Measurements from ENCODE around the gene CCDC124.

The CCDC124 gene

DNA sequence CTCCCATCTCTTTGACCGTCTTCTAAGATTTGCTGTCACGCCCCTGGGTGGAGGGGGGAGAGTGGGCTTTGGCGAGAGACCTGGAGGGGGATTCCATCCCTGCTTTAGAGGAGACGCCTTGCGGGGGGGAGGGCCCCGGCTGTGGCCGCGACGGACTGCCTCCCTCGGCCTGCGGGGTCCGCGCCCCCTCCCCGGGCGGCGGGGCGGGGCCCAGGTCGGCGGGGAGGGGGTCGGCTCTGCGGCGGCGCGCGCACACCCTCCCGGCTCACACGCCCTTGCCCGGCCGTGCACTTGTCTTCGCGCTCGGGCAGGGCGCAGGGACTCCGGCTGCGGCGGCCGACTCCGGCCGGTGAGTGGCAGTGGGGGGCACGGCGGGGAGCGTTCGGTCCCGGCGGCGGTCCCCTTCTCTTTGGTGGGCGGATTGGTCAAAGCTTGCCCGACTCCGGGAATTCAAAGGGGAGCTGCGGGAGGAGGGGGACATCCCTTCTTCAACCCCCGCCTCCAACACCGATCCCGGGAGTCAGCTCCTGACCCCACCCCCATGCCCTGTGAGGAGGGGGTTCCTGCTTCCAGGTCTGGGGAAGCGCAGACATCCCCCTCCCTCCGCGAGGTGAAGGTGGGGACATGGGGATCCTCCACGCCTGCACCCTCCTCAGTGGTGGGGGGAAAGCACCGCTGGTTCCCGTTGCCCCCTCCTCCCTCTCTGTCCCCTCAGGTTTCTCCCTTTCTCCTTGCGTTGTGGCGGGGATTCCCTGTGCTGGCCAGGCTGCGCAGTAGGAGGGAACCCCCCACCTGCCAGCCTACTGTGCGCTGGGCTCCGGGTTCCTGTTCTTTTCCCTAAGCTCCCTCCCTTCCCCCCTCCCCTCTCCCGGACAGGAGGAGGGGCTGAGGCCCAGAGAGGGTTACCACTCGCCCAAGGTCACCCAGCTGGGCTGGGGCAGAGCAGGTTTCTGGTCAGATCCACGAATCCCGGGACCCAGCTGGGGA lies 19.5 kb downstream of the CCDC124 start:
- no peak for DNase-seq

DNA sequence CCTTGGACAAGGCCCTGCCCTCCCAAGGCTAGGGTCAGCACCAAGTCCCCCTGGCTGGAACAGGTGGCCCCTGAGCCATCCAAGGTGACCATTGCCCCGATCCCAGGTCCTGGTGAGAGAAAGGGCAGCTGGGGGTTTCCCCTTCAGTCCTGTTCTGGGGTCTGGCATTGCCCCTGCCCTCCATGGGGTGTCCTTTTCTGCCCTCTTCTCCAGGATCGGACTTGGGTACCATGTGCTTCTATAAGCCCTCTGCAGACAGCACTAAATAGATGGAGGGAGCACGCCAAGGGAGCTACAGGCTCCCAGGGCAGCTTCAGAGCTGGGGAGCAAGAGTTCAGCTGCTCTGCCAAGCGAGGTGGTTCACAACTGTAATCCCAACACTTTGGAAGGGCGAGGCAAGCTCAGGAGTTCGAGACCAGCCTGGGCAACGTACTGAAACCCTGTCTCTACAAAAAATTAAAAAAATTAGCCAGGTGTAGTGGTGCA lies 20.5 kb downstream of the CCDC124 start:
- no peak for DNase-seq

DNA sequence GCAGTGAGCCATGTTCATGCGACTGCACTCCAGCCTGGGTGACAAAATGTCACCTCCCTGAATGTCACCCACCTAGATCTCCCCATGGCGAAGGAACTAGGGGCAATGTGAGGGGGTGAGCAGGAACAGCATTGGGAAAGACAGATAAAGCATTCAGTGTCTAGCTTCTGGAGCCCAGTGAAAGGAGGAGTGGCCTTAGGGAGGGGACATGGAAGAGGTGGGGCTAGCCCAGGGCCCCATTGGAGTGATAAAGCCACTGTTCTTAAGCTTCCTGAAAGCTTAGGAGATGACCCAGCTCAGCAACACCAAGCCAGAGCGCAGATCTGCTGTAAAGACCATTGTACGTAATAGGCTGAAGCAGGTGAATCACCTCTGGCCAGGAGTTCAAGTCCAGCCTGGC lies 21.1 kb downstream of the CCDC124 start:
- DNase-seq: no peak

DNA sequence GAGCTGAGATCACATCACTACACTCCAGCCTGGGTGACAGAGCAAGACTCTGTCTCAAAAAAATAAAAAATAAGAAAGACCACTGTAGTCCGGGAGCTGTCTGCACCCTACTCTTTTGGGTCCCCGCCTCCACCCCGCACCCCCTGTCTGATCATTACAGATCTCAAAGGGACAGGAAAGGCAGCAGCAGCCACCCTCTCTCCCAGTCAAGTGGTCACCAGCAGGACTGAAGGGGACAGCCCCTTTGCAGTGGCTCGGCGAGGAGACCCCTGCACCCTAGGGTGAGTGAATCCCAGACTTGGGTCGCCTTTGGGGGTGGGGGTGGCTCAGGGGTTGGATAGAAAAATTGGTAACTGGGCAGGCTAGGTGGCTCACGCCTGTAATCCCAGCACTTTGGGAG lies 21.6 kb downstream of the CCDC124 start:
- DNase-seq: no peak

DNA sequence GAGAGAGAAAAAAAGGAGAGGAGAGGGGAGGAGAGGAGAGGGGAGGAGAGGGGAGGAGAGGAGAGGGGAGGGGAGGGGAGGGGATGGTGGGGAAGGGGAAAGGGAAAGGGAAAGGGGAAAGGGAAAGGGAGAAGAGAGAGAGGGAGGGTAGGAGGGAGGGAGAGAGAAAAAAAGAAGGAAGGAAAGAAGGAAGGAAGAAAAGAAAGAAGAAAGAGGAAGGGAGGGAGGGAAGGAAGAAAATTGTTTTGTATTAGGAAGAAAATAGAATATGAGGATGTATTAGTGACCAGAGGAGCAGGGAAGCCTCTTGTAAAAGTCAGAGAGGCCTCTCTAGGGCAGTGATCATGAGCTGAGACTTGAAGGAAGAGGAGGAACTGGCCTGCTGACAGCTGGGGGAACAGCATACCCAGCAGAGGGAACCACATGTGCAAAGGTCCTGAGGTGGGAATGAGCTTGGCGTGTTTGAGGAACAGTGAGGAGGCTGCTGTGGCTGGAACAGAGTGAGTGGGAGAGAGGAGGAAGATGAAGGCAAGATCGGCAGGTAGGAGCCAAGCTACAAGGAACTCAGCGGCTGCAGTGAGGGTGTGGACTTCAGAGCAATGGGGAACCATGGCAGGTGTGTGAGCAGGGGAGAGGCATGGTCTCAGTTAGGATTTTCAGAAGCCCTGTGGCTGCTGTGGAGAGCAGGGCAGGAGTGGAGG lies 24.5 kb downstream of the CCDC124 start:
- DNase-seq: no peak

DNA sequence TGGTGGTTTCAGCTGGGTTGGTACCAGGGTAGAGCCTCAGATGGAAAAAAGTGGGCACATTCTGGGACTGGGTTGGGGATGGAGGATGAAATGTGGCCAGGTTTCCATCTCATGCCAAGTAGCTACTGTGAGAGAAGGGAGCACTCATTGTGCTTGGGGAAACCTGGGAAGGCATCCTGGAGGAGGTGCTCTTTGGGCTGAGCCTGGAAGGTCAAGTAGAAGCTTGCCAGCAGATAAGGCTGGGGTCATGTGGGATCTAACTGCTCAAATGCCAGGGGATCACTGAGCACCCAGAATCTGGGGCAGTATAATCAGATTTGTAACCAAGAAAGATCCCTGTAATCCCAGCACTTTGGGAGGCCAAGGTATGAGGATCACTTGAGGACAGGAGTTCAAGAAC lies 25.1 kb downstream of the CCDC124 start:
- no peak for DNase-seq

DNA sequence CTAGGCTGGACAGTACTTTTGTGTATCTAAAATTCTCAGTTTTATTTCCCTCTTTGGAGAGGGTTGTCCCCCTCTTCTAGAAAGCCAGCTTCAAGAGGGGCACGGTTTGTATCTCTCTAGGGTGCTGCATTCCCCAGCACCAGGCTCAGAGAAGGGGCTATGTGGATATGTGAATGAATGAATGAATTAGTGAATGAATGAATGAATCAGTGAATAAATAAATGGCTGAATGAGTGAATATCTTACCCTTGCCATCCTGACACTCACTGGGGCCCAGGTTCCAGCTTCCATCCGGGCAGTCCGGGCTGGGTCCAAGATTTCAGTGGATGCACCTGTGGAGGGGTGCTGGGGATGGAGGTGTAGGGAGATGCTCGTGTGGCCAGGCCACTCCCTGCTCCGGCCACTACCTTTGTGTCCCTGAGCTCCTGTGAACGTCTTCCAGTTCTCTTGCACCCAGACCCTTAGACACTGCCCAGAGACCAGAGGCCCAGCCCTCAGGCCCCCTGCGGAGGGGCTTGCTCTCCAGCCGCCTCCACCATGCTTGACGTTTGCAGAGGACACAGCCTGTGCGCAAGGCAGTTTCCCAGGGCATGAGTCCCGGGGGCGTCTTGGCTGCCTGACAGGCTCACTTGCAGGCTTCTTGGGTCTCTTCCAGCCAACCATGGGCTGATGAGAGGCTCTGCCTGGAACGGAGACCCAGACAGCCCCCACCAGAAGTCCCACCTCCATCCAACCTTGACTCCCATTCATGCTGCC lies 31.3 kb downstream of the CCDC124 start:
- peak in 4 of 58 donors; percentile 12 to 20 (median 14) for DNase-seq

DNA sequence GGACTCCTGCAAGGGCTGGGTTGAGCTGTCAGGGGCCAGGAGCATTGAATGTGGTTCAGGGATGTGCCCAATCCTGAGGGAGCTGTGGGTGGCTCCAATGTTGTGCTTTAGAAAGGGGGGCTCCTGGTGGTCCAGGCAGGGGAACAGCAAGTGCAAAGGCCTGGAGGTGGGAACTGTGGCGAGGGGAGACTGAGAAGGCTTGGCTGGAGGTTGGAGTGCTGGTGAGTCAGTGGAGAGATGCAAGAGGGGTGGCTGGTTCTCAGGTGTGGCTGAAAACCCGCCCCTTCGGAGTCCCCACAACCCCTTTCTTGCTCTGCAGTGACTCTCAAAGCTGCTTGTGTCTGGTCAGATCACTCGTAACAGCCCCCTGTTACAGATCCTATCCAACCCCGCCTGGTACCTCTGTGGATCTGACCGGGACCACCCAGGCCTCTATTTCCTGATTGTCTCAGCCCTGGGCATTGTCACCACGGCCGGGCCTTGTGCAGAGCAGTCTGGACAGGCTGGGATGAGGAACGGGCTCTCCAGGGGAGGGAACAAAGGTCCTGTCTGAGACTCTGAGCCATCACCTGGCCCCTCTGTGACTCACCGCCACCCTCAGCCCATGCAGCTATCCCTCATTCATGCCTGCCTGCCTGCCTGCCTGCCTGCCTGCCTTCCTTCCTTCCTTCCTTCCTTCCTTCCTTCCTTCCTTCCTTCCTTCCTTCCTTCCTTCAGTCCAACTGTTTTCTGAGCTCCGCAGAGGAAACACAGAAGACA lies 32.7 kb downstream of the CCDC124 start:
- DNase-seq: no peak

DNA sequence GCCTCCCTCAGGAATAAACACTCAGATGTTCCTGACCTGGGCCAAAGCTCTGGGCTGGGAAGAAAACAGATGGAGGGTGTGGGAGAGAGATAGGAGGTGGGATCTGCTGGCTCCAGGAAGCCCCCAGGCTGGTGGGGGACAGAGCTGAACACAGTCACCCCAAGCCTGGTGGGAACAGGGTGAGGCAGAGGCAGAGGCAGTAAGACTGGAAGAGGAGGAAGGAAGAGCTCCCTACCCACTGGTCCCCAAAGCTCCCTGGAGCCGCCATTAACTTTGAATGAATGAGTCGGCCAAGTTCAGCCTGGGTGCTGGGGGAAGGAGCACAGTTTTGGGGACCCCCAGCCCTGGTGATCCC lies 33.3 kb downstream of the CCDC124 start:
- no peak for DNase-seq

DNA sequence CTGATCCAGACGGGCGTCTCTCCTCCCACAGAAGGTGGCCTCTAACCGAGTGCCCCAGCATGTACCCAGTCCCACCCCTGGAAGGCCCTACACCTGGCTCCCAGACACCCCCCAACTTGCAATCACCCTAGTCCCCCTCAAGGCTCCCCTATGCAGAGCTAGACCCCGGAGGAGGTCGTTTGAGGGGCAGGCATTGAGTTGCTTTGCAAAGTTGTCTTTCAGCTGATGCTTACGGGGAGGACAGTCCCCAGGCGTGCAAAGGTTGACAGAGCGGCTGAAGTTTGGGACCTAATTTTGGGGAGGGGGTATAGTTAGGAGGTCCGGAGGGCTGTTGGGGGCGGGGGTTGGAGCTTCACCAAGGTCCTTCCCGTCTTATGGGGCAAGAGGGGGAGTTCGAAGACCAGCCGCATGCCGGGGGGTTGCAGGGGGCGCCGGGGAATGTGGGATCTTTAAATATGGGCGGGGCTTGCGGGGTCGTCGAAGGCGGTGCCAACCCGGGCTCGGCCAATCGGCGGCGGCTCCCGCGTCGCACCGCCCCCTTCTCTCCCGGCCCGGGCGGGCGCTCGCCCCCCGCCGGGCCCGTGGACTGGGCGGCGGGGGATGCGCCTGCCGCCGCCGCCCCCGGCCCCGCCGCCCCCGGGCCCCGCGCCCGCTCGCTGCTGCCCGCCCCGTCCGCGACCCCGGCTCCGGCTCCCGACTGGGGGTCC lies 33.9 kb downstream of the CCDC124 start, which contains the start of gene KCNN1:
Gene KCNN1 (plus strand): TSS at position 558 of the 707 bp plus-strand sequence. CDS start 6,782 bp downstream, outside the sequence.
- DNase-seq: peak in 21 of 58 donors; percentile 2 to 60 (median 20)

DNA sequence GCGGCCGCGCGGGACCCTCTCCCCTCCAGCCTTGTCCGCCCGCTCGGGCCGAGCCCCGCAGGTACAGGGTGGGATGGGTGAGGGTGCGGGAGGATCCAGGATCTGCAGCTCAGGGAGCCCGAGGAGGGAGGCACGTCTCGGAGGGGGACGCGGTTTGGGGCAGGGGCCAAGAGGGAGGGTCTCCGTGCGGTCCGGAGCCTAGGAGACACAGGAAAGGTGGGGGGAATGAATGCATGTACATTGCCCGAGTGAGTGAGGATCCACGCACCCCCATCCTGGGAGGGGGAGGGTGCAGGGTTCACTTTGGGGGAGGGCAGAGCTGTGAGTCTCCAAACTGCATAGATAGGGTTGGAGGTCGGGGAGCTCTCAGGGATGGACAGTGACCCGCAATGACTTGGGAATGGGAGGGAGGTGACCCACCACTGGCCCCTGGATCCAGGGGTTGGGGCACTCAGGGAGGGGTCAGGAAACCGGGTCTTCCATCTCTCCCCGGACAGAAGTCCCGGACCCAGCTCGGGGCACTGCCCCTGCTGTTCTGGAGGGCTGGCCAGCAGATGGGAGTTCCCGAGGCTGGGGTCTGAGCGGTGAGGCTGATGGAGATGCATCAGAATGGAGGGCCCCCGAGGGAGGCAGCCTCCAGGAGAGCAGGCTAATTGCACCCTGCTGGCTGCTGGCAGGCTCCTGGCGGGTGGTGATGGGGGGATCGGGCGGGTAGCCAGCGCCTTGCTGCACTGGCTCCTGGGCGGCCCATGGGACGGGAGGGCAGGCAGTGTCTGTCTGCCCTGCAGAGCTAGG lies 34.6 kb downstream of the CCDC124 start:
- DNase-seq: no peak

DNA sequence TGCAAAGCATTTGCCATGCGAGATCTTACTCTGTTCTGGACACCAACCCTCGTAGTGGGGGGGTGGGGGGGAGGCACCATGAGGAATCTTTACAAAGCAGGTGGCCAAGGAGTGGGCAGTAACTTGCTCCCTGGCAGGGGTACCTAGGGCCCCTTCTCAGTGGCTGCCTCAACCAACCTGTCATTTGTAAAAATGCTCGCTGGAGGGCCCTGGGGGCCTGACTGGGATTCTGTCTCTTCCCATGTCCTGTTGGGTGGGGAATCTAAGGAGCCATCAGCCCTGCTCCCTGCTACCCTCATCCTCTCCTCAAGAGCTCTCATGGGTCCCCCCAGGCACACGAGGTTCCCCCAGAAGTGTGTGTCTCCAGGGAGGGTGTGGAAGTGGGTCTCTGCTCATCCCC lies 35.5 kb downstream of the CCDC124 start:
- DNase-seq: no peak

DNA sequence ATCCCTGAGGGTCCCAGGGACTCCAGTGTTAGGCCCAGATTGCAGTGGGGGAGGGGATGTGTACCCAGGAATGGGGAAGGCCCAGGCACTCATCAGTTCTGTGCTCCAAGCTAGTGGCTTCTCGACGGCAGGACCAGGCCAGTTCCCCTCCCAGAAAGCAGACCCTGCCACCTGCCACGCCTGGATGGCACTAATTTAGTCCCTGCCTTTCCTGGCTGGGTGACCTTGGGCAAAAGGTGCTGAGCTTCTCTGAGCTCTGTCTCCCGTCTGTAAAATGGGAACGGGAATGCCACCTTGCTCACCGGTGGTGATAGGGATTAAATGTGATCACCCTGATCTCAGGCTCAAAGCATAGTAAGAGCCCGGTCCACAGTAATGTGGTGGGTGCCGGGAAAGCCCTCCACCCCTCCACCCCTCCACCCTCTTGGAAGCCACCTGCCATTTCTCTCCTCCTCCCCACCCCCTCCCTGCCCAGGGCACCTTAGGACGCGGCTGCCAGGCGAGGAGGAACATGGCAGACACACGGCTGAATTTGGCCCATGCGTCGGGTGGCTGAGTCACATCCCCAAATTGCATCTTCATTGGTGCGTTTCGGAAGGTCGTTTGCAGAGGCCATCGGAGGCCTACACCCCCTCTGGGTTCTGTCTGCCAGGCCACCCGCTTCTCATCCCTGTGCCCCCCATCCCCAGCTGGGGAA lies 36.4 kb downstream of the CCDC124 start:
- no peak for DNase-seq

DNA sequence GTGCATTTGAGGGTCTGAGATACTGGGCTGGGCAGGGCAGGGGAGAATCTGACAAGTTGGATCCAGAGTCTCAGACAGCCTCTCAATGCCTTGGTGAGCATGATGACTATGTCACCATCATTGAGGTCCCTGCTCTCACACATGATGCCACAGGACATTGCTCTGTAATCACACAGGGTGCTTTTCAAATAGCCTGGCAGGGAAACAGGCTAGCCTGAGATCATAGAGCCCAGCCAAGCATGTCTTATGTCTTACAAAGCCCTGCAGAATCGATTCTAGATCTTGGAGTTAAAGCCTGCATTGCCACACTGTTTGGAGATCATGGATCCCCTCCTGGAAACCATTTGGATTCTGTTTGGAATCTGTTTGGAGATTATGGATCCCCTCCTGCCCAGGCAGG lies 39.4 kb downstream of the CCDC124 start:
- no peak for DNase-seq

DNA sequence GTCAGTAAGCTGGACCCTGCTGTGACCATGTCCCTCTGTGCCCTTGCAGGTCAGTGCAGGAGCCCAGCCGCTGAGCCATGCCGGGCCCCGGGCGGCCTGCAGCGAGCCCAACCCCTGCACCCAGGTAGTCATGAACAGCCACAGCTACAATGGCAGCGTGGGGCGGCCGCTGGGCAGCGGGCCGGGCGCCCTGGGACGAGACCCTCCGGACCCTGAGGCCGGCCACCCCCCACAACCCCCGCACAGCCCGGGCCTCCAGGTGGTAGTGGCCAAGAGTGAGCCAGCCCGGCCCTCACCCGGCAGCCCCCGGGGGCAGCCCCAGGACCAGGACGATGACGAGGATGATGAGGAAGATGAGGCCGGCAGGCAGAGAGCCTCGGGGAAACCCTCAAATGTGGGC lies 40.9 kb downstream of the CCDC124 start:
- DNase-seq: no peak

DNA sequence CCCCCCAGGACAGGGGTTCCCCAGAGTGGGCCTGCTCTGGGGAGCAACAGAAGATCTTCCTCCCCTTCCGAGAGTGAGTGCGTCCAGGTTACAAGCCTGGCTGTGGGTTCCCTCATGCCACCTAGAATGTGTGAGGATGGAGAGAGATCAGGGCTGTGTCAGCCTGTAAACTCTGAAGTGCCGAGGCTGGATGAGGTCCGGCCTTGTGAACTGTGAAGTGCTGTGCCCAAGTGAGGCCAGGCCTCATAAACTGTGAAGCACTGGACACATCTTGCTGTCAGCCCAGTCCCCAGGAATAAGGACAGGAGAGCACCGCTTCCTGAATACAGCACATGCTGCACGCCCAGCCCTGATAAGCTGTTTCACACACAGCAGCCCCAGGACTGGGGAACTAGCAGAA lies 41.7 kb downstream of the CCDC124 start:
- DNase-seq: no peak

DNA sequence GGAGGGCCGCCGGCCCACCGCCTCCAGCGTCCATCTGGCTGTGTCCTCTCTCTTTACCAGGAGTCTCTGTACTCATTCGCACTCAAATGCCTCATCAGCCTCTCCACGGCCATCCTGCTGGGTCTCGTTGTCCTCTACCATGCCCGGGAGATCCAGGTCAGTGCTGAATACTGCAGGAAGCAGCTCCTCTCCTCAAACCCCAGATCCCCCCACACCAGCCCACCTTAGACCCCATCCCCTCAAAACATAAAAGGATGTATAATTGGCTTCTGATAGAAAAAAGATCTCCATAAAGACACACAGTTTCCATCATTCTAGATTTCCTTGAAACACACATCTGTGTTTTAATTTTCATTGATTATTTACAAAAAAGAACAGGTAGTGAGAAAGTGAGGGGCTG lies 42.2 kb downstream of the CCDC124 start:
- no peak for DNase-seq

DNA sequence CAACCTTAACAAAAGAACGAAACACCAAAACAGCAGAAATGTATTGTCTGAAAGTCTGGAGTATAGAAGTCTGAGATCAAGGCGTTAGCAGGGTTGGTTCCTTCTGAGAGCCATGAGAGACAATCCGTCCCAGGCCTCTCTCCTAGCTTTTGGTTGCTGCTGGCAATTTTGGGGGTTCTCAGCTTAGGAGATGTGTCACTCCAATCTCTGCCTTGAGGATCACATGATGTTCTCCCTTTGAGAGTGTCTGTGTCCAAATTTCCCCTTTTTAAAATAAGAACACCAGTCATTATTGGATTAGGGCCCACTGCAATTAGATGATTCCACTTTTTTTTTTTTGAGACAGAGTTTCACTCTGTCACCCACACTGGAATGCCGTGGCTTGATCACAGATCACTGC lies 44.2 kb downstream of the CCDC124 start:
- no peak for DNase-seq

DNA sequence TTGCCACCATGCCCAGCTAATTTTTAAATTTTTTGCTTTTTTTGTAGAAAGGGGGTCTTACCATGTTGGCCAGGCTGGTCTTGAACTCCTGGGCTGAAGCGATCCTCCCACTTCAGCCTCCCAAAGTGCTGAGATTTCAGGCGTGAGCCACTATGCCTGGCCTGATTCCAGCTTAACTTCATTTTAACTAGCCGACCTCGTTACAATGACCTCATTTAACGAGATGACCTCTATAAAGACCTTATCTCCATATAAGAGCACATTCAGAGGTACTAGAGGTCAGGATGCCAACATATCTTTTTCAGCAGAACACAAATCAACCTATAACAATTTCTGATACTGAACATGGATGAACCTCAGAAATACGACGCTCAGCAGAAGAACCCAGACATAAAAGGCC lies 44.7 kb downstream of the CCDC124 start:
- no peak for DNase-seq

All from anterior cingulate cortex (tissue), 58 donors.